GM19463 (cell line): ENCODE results near the gene TRMT2A.
"Not testable (repeated sequence)": the region's sequence is repeated elsewhere in the genome, so short reads cannot be mapped to it uniquely, and the experiment has no call there.

Experiments
- ATAC-seq: cut with Tn5 transposase; IDR thresholded peaks from one replicate; pipeline ENCODE4 v1.9.1; 2021; ENCODE audit warnings: mild to moderate bottlenecking, moderate library complexity; ENCODE audit not compliant: unreplicated experiment

TRMT2A gene

GRCh38 chr22:20089226-20089976 is 27.6 kb downstream of the TRMT2A start:
- ATAC-seq: no peak

GRCh38 chr22:20088263-20088648 is 28.8 kb downstream of the TRMT2A start:
- no peak for ATAC-seq

GRCh38 chr22:20087319-20088262 is 29.4 kb downstream of the TRMT2A start:
- ATAC-seq: no peak

GRCh38 chr22:20086763-20087162 is 30.3 kb downstream of the TRMT2A start:
- ATAC-seq: no peak

GRCh38 chr22:20086101-20086599 is 30.9 kb downstream of the TRMT2A start:
- ATAC-seq: no peak

- no peak for ATAC-seq
Measured at GRCh38 chr22:20085651-20086050, 31.4 kb downstream of the TRMT2A start.

GRCh38 chr22:20084547-20085413 is 32.2 kb downstream of the TRMT2A start:
- no peak for ATAC-seq

GRCh38 chr22:20083891-20084546 is 33.0 kb downstream of the TRMT2A start:
- no peak for ATAC-seq

- ATAC-seq: no peak
Measured at GRCh38 chr22:20083157-20083890, 33.7 kb downstream of the TRMT2A start.

- ATAC-seq: no peak
Measured at GRCh38 chr22:20080776-20081654, 36.0 kb downstream of the TRMT2A start.

GRCh38 chr22:20080445-20080775 is 36.6 kb downstream of the TRMT2A start:
- ATAC-seq: peak; percentile 61

- ATAC-seq: peak; percentile 89
Measured at GRCh38 chr22:20079745-20080444, 37.1 kb downstream of the TRMT2A start, which contains the start of gene DGCR8. TSS of gene DGCR8 (plus strand) at chr22:20080241. CDS start at chr22:20085964, 5,723 bp downstream.

- no peak for ATAC-seq
Measured at GRCh38 chr22:20076627-20077172, 40.3 kb downstream of the TRMT2A start.

GRCh38 chr22:20071524-20071972 is 45.5 kb downstream of the TRMT2A start:
- no peak for ATAC-seq

GRCh38 chr22:20069331-20070042 is 47.5 kb downstream of the TRMT2A start:
- ATAC-seq: no peak

GRCh38 chr22:20068640-20069039 is 48.4 kb downstream of the TRMT2A start:
- no peak for ATAC-seq

- not testable (repeated sequence) for ATAC-seq
Measured at GRCh38 chr22:20067384-20067682, 49.7 kb downstream of the TRMT2A start.
